Mesothelial cell of epicardium (in vitro differentiated cells): ENCODE results near the gene RUNDC1. TPM values are rescaled to one million over a fixed set of nuclear protein-coding genes. Genes with fewer than 3 reads are reported as not detected.

Experiments used
- DNase-seq, 2 experiments: peaks; one replicate each; pipeline ENCODE4 v3.0.0; 2021; ENCODE audit warnings: low spot score in 2 of 2; ENCODE audit not compliant: unreplicated experiment in 2 of 2
- H3K27ac Mint-ChIP-seq: 2 replicates; pipeline ENCODE4 v1.8.0; 2021; ENCODE audit warnings: mixed read lengths
- H3K27me3 Mint-ChIP-seq: 2 replicates; pipeline ENCODE4 v1.8.0; 2021; ENCODE audit warnings: low read depth, mixed read lengths
- H3K36me3 Mint-ChIP-seq: 2 replicates; pipeline ENCODE4 v1.8.0; 2021; ENCODE audit warnings: mixed read lengths
- H3K4me1 Mint-ChIP-seq: 2 replicates; pipeline ENCODE4 v1.8.0; 2021; ENCODE audit warnings: mixed read lengths
- H3K4me3 Mint-ChIP-seq: 2 replicates; pipeline ENCODE4 v1.8.0; 2021; ENCODE audit warnings: mild to moderate bottlenecking, moderate library complexity, mixed read lengths
- H3K9me3 Mint-ChIP-seq: 2 replicates; pipeline ENCODE4 v1.8.0; 2021; ENCODE audit warnings: mixed read lengths
- CTCF ChIP-seq: fragments of 200-600 bp; sonication (generic); IDR thresholded peaks from one replicate; pipeline ENCODE4 v1.5.0; 2021; ENCODE audit warnings: antibody characterized with exemption; ENCODE audit not compliant: unreplicated experiment
- total RNA-seq: library from RNA; stranded (reverse); gene quantifications from 3 replicates; pipeline ENCODE4 v1.2.1, GENCODE V29; 2021

Gene RUNDC1
- total RNA-seq, result 13.1 to 13.9 TPM (median 13.2 TPM) in 3 replicates

GRCh38 chr17:42980274-42980765 is at the start of gene RUNDC1:
Gene RUNDC1, plus strand, starts transcription at chr17:42980565. Its CDS starts 12 bp downstream, at chr17:42980577.
- Mint-ChIP-seq H3K36me3 (no peaks in the 10 kb centered on the region), H3K27me3 (no peaks in the 10 kb centered on the region), H3K27ac (peak within 1 kb of the TSS; percentile 99), H3K4me3 (peak within 1 kb of the TSS; percentile 97), H3K9me3 (no peaks in the 10 kb centered on the region), H3K4me1 (peaks cover 28% of the 10 kb centered on the region)
- DNase-seq, result peak; percentile 88 to 90
- no peak for TF ChIP-seq CTCF

- Mint-ChIP-seq H3K27me3 (peaks cover 13% of the 10 kb centered on the region), H3K4me3 (no peak overlapping the region), H3K36me3 (no peaks in the 10 kb centered on the region), H3K27ac (no peak overlapping the region), H3K9me3 (no peaks in the 10 kb centered on the region), H3K4me1 (no peaks in the 10 kb centered on the region)
- no peak for TF ChIP-seq CTCF
- DNase-seq, result peak in 1 of 2 experiments; percentile 48
Observed at GRCh38 chr17:42937712-42938596, 42.4 kb upstream of the RUNDC1 start.

GRCh38 chr17:42944211-42944610 is 36.2 kb upstream of the RUNDC1 start:
- TF ChIP-seq CTCF, result no peak
- Mint-ChIP-seq H3K27ac (no peak overlapping the region), H3K36me3 (peaks cover 5% of the 10 kb centered on the region), H3K4me1 (no peaks in the 10 kb centered on the region), H3K27me3 (peaks cover 2% of the 10 kb centered on the region), H3K9me3 (no peaks in the 10 kb centered on the region), H3K4me3 (no peak overlapping the region)
- no peak for DNase-seq

- DNase-seq, result no peak
- no peaks in the 10 kb centered on the region for H3K27me3 Mint-ChIP-seq
- H3K36me3 Mint-ChIP-seq, result peaks cover 20% of the 10 kb centered on the region
- no peak overlapping the region for H3K4me3 Mint-ChIP-seq
- TF ChIP-seq CTCF, result no peak
- no peaks in the 10 kb centered on the region for H3K4me1 Mint-ChIP-seq
- no peak overlapping the region for H3K27ac Mint-ChIP-seq
- no peaks in the 10 kb centered on the region for H3K9me3 Mint-ChIP-seq
Observed at GRCh38 chr17:42946812-42947211, 33.6 kb upstream of the RUNDC1 start.

- H3K9me3 Mint-ChIP-seq, result no peaks in the 10 kb centered on the region
- peaks cover 36% of the 10 kb centered on the region for H3K36me3 Mint-ChIP-seq
- H3K4me1 Mint-ChIP-seq, result no peaks in the 10 kb centered on the region
- TF ChIP-seq CTCF, result no peak
- DNase-seq, result no peak
- no peak overlapping the region for H3K4me3 Mint-ChIP-seq
- H3K27ac Mint-ChIP-seq, result no peak overlapping the region
- no peaks in the 10 kb centered on the region for H3K27me3 Mint-ChIP-seq
Observed at GRCh38 chr17:42950044-42950783, 30.2 kb upstream of the RUNDC1 start.
